ENCODE data around the gene CDH23. TPM values are rescaled to one million over a fixed set of nuclear protein-coding genes. Genes with fewer than 3 reads are reported as not detected.
A peak's percentile ranks its signal among the peaks of the same experiment; 100 is the strongest.

CDH23 gene
- total RNA-seq, 1 donor from 2014 or later, result not detected

- Histone ChIP-seq H3K4me3 (ENCODE audit: low read depth, low read length) (no peak overlapping the region), H3K36me3 (ENCODE audit: control insufficient read depth, insufficient read depth, low read length) (no peaks in the 10 kb centered on the region), H3K27me3 (ENCODE audit: control insufficient read depth, insufficient read depth, low read length) (no peaks in the 10 kb centered on the region)
- TF ChIP-seq CTCF (IDR thresholded peaks at IDR 0.05; ENCODE audit: insufficient read depth, low read length, severe bottlenecking), result no peak
- DNase-seq (ENCODE audit: low read depth), result no peak
- no peak for FAIRE-seq
Measured at GRCh38 chr10:71601273-71601672, 204.6 kb downstream of the CDH23 start.

GRCh38 chr10:71603150-71603549 lies 206.4 kb downstream of the CDH23 start:
- Histone ChIP-seq H3K4me3 (ENCODE audit: low read depth, low read length) (no peak overlapping the region), H3K36me3 (ENCODE audit: control insufficient read depth, insufficient read depth, low read length) (no peaks in the 10 kb centered on the region), H3K27me3 (ENCODE audit: control insufficient read depth, insufficient read depth, low read length) (no peaks in the 10 kb centered on the region)
- DNase-seq (ENCODE audit: low read depth) (no peak), FAIRE-seq (no peak)
- TF ChIP-seq CTCF (IDR thresholded peaks at IDR 0.05; ENCODE audit: insufficient read depth, low read length, severe bottlenecking), result no peak

GRCh38 chr10:71603754-71604153 lies 207.0 kb downstream of the CDH23 start:
- DNase-seq (ENCODE audit: low read depth), result no peak
- no peaks in the 10 kb centered on the region for H3K36me3 ChIP-seq (ENCODE audit: control insufficient read depth, insufficient read depth, low read length)
- H3K27me3 ChIP-seq (ENCODE audit: control insufficient read depth, insufficient read depth, low read length), result no peaks in the 10 kb centered on the region
- no peak for TF ChIP-seq CTCF (IDR thresholded peaks at IDR 0.05; ENCODE audit: insufficient read depth, low read length, severe bottlenecking)
- no peak overlapping the region for H3K4me3 ChIP-seq (ENCODE audit: low read depth, low read length)
- peak; percentile 97 for FAIRE-seq

GRCh38 chr10:71604324-71605018 lies 207.8 kb downstream of the CDH23 start:
- Histone ChIP-seq H3K36me3 (ENCODE audit: control insufficient read depth, insufficient read depth, low read length) (no peaks in the 10 kb centered on the region), H3K4me3 (ENCODE audit: low read depth, low read length) (no peak overlapping the region), H3K27me3 (ENCODE audit: control insufficient read depth, insufficient read depth, low read length) (no peaks in the 10 kb centered on the region)
- FAIRE-seq (no peak), DNase-seq (ENCODE audit: low read depth) (peak; percentile 29)
- TF ChIP-seq CTCF (IDR thresholded peaks at IDR 0.05; ENCODE audit: insufficient read depth, low read length, severe bottlenecking), result no peak

- Histone ChIP-seq H3K4me3 (ENCODE audit: low read depth, low read length) (no peak overlapping the region), H3K27me3 (ENCODE audit: control insufficient read depth, insufficient read depth, low read length) (no peaks in the 10 kb centered on the region), H3K36me3 (ENCODE audit: control insufficient read depth, insufficient read depth, low read length) (no peaks in the 10 kb centered on the region)
- TF ChIP-seq CTCF (IDR thresholded peaks at IDR 0.05; ENCODE audit: insufficient read depth, low read length, severe bottlenecking), result no peak
- FAIRE-seq (no peak), DNase-seq (ENCODE audit: low read depth) (no peak)
Measured at GRCh38 chr10:71605263-71605962, 208.7 kb downstream of the CDH23 start.
